Measurements from ENCODE around the gene ERH.
"Not testable (repeated sequence)": the region's sequence is repeated elsewhere in the genome, so short reads cannot be mapped to it uniquely, and the experiment has no call there.

Gene ERH

DNA sequence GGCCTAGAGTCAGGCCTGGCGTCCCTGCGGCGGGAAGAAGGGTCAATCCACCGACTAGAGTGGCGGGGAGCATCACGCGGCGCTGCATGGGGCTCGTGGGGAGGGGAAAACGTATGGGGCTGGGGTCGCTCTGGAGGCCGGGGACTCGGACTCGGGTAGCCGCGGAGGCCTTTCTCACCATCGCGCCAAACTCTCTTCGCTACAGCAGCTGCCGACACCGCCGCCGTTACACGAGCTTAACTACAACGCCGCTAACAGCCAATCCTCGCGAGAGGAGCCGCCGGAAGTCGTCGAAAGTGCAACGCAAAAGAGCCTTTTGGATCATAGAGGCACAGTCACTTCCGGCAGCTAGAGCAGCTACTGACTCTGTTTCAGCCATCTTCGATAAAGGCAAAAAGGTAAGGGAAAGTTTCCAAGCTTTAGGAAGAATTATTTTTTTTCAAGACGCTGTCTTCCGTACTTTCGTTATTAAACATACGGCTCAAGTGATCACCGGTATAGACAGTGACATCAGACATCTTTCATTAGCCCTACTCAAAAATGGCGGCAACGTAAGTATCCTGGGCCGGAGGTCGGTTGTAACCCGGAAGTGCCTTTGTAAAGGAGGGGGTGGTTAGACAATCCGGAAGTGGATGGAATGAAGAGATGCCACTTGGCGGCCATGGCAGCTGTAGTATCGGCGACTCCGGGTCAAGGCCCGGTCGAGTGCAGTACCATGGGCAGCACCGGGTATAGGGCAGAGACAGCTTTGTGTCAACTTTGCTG, at the start of gene ERH, which contains the start of gene SLC39A9:
TSS of gene ERH (minus strand) at position 247 of the 765 bp plus-strand sequence. CDS start at position 181, 66 bp downstream.
TSS of gene SLC39A9 (plus strand) at position 640 of the 765 bp plus-strand sequence. CDS start 678 bp downstream, outside the sequence.
- DNase-seq, result peak; percentile 44 to 97 (median 92)

DNA sequence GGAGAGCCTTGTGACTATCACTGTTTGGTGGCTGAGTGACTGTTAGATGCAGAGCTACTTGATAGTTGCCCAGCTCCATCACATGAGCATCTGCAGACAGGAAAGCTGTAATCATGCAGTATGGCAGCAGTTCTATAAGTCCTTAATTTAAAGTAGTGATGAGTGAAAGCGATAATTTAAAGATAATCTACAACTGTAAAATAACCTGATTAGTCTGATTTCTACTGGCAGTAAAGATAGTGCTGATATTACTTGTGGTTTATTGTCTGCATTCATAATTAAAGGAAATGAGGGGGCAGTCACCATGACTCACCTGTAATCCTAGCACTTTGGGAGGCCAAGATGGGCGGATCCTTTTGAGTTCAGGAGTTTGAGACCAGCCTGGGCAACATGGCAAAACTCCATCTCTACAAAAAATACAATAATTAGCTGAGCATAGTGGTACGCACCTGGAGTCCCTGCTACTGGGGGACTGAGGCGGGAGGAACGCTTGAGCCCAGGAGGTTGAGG, 45.3 kb upstream of the ERH start:
- DNase-seq, result no peak

DNA sequence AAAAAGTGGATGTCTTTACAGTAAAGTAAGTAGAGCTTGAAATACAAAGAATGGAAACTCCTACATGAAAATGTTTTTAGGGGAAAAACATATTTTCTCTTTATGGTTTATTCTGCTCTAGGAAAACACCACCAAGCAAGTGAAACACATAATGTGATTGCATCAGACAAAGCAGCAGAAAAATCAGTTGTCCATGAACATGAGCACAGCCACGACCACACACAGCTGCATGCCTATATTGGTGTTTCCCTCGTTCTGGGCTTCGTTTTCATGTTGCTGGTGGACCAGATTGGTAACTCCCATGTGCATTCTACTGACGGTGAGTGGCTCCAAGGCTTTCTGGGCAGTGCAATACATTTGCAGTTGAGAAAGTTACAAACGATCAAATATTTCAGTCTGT, 43.8 kb upstream of the ERH start:
- DNase-seq, result no peak

DNA sequence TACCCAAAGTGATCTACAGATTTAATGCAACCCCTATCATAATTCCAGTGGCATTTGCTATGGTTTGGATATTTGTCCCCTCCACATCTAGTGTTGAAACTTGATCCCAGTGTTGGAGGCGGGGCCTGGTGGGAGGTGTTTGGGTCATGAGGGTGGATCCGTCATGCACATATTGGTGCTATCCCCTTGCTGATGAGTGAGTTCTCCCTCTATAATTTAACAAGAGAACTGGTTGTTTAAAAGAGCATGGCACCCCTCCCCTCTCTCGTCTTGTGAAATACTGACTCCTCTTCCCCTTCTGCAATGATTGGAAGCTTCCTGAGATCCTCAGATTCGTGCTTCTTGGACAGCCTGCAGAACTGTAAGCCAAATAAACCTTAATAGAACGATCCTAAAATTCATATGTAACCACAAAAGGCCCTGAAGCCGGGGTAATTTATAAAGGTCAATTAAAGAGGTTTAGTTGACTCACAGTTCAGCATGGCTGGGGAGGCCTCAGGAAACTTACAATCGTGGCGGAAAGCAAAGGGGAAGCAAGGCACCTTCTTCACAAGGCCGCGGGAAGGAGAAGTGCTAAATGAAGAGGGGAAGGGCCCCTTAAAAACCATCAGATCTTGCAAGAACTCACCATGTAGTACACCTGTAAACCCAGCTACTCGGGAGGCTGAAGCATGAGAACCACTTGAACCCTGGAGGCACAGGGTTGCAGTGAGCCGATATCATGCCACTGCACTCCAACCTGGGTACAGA, 41.6 kb upstream of the ERH start:
- DNase-seq, result no peak

DNA sequence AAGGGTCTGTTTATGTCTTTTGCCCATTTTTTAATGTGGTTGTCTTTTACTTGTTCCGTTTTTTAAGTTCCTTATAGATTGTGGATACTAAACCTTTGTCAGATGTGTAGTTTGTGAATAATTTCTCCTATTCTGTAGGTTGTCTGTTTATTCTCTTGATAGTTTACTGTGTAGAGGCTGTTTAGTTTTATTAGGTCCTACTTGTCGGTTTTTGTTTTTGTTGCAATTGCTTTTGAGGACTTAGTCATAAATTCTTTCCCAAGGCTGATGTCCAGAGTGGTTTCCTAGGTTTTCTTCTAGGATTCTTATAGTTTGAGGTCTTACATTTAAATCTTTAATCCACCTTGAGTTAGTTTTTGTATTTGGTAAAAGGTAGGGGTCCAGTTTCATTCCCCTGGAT, 34.3 kb upstream of the ERH start:
- DNase-seq, result no peak

DNA sequence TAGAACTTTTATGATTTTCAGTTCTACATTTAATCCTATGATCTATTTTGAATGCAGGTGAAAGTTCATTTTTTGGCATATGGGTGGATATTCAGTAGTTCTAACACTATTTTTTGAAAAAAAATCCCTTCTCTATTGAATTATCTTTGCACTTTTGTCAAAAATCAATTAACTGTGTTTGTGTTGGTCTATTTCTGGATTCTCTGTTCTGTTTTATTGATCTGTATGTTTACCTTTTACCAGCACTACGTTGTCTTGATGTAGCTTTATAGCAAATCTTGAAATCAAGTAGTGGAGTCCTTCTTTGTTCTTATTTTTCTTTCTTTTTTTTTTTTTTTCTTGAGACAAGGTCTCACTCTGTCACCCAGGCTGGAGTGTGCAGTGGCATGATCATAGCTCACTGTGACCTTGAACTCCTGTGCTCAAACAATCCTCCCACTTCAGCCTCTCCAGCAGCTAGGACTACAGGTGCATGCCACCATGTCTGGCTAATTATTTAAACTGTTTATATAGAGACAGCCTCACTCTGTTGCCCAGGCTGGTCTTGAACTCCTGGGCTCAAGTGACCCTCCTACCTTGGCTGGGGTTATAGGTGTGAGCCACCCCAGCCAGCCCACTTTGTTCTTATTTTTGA, 32.3 kb upstream of the ERH start:
- no peak for DNase-seq

DNA sequence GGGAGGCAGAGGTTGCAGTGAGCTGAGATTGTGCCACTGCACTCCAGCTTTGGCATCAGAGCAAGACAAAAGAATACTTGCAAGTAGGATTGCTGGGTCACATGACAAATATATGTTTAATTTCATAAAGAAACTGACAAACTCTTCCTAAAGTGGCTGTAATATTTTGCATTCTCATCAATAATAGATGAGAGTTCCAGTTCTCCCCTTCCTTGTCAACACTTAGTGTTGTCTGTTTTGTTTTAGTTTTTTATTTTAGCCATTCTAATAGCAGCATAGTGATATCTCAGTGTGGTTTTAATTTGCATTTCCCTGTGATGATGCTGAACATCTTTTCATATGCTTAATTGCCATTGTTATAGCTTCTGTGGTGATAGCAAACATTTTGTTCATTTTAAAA, 31.5 kb upstream of the ERH start:
- no peak for DNase-seq

DNA sequence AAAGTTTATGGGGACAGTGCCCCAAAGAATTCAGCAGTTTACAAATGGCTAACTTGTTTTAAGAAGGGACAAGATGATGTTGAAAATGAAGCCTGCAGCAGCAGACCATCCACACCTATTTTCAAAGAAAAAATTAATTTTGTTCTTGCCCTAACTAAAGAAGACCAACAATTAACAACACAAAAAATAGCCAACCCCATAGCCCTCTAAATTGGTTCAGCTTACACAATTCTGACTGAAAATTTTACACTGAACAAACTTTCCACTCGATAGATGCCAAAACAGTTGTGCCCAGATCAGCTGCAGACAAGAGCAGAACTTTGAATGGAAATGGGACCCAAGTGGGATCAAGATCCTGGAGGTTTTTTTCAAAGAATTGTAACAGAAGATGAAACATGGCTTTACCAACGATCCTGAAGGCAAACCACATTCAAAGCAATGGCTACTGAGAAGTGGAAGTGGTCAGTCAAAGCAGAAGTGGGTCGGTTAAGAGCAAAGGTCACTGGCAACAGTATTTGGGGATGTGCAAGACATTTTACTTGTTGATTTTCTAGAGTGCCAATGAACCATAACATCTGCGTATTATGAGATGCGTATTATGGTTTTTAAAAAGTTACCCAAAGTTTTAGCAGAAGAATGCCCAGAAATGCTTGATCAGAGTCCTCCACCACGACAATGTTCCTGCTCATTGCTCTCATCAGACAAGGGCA, 30.3 kb upstream of the ERH start:
- DNase-seq, result no peak

DNA sequence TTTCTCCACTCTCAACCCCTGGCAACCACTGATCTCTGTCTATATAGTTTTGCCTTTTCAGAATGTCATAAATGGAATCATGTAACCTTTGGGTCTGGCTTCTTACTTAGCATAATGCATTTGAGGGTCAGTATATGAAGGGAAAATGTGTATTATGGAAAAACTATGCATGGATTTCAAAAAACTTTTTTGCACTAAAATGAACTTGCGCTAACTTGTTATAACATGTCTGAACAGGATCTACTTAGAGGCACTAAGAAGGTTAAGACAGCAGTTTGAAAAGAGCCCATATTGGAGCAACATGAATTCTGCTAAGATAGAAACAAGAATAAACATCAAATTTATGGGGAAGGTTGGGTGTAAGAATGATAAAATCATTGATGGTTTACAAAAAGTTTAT, 29.5 kb upstream of the ERH start:
- DNase-seq, result no peak

DNA sequence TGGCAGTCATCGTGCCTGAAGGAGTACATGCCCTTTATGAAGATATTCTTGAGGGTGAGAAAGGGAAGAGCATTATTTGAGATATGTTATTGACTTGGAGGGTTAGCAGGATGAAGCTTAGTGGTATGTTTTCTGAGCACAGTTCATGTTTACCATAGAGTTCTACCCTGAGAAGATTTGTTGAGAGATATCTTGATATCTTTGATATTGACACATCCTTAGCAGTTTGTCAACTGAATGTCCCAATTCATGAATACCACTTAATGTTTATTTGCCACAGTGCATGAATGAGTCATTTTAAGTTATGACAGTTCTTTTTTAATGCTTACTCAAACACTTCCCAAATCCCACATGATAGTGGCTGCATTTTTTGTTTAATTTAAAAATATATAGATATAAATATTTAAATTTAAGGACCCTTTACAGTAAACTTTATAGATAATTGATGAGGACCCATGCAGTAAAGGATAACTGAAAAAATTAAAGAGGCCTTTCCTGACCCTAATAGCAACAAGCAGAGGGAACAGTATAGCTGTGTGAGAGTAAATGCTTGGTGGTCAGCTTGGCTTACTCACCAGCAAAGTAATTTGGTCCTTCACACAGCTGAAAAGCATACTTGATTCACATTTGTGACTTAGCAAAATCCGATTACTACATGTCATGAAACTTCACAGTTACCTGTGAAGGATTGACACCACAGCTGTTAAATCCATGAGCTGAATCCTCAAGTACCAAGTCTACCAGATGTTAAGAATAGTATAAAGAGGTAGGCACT, 26.2 kb upstream of the ERH start:
- no peak for DNase-seq

DNA sequence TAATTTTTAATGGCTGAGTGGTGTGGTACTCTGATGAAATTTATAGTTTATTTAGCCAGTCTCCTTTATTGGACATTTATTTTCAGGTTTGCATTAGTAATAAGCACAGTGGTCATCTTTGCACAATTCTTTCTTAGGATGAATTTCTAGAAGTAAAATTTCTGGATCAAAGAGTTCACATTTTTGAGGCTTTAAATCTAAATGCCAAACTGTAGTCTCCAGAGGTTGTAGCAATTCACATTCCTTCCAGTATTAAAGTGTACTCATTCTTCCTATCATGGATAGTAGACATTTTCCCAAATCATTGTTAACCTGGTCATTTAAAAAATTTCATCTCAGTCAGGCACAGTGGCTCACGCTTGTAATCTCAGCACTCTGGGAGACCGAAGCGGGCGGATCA, 25.2 kb upstream of the ERH start:
- no peak for DNase-seq

DNA sequence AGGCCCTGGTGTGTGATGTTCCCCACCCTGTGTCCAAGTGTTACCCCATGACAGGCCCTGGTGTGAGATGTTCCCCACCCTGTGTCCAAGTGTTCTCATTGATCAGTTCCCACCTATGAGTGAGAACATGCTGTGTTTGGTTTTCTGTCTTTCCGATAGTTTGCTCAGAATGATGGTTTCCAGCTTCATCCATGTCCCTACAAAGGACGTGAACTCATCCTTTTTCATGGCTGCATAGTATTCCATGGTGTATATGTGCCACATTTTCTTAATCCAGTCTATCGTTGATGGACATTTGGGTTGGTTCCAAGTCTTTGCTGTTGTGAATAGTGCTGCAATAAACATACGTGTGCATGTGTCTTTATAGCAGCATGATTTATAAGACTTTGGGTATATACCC, 18.0 kb upstream of the ERH start:
- DNase-seq, result not testable (repeated sequence)

DNA sequence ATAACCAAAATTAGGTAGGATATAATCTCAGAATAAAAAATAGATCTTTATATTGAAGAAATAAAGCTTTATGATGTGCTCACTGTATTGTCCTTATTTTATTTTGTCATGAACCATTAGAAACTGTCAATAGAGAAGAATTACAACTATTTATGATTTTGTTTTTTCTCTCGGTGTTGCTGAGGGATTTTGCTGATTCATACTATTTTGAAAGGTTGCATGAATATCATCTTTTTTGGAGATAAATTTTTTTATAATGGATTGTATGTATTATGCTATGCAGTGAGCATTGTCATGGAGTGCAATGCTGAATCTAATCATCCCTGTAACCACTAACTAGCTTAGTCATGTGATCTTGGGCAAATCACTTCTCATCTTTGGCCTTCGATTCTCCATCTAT, 15.4 kb upstream of the ERH start:
- DNase-seq, result no peak

DNA sequence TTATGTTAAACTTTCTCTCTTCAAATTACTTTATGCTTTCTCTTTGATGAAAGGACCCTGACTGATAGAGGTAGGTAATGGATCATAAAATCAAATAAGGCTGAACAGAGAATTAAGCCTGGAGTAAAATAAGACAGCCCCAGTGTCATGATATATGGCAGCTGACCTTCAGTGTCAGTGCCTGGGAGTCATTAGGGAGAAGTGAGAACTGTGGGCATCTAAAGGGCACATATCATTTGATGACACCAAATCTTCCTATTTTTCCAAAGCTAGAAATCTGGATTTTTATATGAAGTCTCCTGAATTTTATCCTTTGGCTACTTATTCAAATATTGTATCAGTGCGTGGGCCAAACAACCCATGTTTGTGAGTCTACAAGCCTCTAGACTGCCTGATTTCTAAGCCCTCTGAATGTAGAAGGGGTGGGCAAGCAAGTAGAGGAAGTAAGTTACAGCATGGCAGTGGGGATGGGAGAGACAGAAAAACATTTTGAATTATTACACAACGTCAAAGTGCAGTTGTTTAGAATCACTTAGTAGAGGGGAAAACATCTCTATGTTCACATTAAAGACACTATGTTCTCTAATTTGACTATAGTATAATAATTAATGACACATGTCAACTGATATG, 10.3 kb upstream of the ERH start:
- no peak for DNase-seq

DNA sequence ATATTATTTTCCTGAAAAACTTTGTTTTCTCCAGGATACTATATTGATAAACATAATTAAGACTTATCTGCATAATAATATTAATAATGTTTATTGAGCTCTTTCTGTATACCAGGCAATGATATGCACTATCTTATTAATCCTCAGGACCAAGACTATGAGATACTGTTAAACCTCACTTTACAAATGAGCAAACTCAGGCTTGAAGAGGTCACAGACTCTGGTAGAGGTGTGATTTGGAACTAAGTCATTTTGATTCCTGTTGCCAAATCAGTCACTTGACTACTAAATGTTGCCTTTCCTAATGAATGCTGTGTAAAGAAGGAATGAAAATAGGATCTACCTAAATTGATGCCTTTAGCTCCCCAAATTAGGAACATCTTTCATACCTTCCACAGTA, 7.7 kb upstream of the ERH start:
- no peak for DNase-seq

DNA sequence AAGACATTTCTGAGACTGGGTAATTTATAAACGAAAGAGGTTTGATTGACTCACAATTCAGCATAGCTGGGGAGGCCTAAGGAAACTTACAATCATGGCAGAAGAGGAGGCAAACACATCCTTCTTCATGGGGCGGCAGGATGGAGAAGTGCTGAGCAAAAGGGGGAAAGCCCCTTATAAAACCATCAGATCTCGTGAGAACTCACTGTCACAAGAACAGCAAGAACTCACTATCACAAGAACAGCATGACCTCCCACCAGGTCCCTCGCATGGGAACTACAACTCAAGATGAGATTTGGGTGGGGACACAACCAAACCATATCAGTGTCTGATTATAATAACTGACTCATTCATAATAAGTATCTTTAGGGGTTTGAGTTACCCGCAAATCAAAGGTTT, 6.8 kb upstream of the ERH start:
- DNase-seq, result no peak

DNA sequence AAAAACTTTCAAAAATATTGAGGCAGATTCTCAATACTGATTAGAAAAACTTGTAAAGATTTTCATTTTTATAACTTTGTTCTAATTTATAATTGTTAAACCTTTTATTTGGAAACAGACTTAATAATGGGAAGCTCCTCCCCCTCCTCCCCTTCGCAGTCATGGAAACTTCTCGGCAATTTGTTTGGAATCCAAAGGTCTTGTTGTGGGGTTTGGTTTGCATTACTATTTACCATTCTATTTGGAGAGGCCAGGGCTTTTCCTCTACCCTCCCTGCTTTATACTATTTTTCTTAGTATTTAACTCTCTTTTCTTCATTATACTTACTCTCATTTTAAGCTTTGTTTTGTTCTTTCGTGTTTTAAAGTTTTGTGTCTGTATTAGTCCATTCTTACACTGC, 6.4 kb upstream of the ERH start:
- no peak for DNase-seq

DNA sequence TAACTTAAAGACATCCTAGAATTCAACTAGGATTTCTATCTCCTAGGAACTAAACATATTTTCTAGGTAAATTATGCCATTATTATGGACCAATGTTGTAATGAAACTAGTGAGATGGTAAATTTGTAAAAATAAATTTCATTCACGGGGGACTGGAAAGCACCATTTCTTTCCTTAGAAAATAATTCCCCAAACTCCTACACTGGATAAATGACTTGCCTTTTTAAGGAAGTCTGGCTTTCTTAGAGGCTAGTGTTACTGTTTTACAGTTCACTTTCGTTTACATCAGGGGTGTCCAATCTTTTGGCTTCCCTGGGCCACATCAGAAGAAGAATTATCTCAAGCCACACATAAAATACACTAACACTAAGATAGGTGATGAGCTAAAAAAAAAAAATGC, 3.7 kb upstream of the ERH start:
- no peak for DNase-seq

DNA sequence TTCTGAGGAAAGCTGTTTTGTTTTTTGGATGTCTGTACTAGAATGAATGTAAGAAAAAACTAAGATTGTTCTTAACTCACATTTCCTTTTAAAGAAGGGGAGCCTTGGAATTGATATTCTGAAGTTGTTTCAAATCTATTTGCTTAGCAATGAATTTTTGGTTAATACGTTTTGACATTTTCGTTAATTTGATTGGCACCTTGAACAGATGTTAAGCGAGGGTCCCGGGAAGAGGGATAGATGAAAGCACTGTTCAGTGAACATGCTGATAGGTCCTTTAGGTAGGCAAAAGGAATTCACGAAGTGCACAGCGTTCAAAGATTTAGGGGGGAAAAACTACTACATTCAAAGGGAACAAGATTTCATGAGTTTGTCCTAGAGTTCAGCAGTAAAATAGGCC, 2.1 kb upstream of the ERH start:
- DNase-seq, result no peak

DNA sequence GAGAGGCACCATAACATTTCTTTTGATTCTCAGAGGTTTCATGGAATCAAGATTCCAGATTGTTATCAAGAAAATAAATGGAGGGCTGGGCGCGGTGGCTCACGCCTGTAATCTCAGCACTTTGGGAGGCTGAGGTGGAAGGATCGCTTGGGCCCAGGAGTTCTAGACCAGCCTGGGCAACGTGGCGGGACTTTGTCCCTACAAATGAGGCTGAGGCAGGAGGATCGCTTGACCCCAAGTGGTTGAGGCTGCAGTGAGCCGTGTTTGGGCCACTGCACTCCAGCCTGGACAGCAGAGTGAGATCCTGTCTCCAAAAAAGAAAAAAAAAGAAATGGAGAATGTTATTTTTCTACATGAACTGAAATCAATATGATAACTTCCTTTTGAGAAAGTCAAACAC, 1.7 kb upstream of the ERH start:
- DNase-seq, result no peak
